Activated B cell treated with CpG ODN at 0.5 μM for 24 hours (primary cell): Measurements from ENCODE around the gene PDK2. TPM values are rescaled to one million over a fixed set of nuclear protein-coding genes. Genes with fewer than 3 reads are reported as not detected.

Source experiments
- ATAC-seq: fragments of 200-7000 bp; cut with Tn5 transposase; one replicate; pipeline ENCODE4 v1.10.0; 2021; ENCODE audit warnings: low read depth, mild to moderate bottlenecking, moderate library complexity
- CTCF ChIA-PET: fragments of 350-600 bp; sonication (Branson Sonifier 250); formaldehyde crosslinking; loops from one replicate; lab custom pipeline; 2021; ENCODE audit warnings: antibody characterized with exemption; lab: Charles Lee
- POLR2A ChIA-PET: fragments of 350-600 bp; sonication (Branson Sonifier 250); formaldehyde crosslinking; loops from one replicate; lab custom pipeline; 2021; ENCODE audit warnings: antibody characterized with exemption; lab: Charles Lee
- DNase-seq: peaks from one replicate; pipeline ENCODE4 v3.0.0; 2022
- H3K27ac Mint-ChIP-seq: one replicate; pipeline ENCODE4 v1.8.0; 2020; ENCODE audit warnings: mixed read lengths
- H3K27me3 Mint-ChIP-seq: one replicate; pipeline ENCODE4 v1.8.0; 2021; ENCODE audit warnings: mixed read lengths
- H3K36me3 Mint-ChIP-seq: one replicate; pipeline ENCODE4 v1.8.0; 2021; ENCODE audit warnings: low read depth, mixed read lengths
- H3K4me1 Mint-ChIP-seq: one replicate; pipeline ENCODE4 v1.8.0; 2021; ENCODE audit warnings: mixed read lengths
- H3K4me3 Mint-ChIP-seq: one replicate; pipeline ENCODE4 v1.8.0; 2020; ENCODE audit warnings: mild to moderate bottlenecking, mixed read lengths
- H3K9me3 Mint-ChIP-seq: one replicate; pipeline ENCODE4 v1.8.0; 2020; ENCODE audit warnings: mixed read lengths
- CTCF ChIP-seq: fragments of 200-600 bp; IDR thresholded peaks from one replicate; pipeline ENCODE4 v1.8.0; 2022; ENCODE audit warnings: antibody characterized with exemption, mild to moderate bottlenecking
- intact Hi-C: fragments of 100-400 bp; cut with micrococcal nuclease; formaldehyde crosslinking; loops from one replicate; pipeline ENCODE4 v1.15.1; 2024
- total RNA-seq: library from RNA; stranded (reverse); gene quantifications from 2 replicates; pipeline ENCODE4 v1.2.3, GENCODE V29; 2022

Gene PDK2
- total RNA-seq, 1 donor from 2014 or later = 15.9 TPM

DNA sequence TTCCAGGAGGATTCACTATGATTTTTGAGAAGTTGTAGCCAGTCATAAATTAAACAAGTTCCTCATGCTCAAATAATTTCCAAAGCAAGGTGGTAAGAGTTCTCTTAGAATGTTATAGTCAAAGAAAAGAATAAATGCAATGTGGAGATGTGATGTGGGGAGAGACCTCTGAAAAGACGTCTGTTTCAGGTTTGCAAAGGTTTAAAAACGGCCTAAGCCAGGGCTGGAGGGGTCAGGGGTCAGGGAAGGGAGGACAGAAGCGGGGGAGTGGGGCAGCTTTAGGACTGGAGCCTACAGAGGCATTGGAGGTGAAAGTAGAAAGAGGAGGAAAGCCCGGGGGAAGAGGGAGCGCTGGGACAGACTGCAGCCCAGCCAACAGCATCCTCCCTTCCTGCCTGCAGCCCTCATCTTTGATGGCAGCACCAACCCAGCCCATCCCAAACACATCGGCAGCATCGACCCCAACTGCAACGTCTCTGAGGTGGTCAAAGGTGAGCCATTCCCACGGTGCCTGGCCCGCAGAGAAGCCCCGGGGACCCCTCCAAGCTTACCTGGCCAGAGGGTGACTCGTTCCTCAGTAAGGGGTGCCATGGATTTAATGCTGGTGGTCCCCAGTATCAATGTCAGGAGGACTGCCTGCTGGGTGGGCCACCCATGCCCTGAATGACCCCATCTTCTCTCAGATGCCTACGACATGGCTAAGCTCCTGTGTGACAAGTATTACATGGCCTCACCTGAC is 11.4 kb downstream of the PDK2 start:
- Mint-ChIP-seq H3K9me3 (no peaks in the 10 kb centered on the region), H3K36me3 (peaks cover 42% of the 10 kb centered on the region), H3K27ac (no peak overlapping the region), H3K4me1 (no peaks in the 10 kb centered on the region), H3K4me3 (no peak overlapping the region), H3K27me3 (no peaks in the 10 kb centered on the region)
- POLR2A ChIA-PET = no interaction called here
- no peak for ATAC-seq
- DNase-seq = no peak
- intact Hi-C loops = no loop called here
- CTCF ChIA-PET = no interaction called here
- TF ChIP-seq CTCF = no peak

GRCh38 chr17:50107790-50108414 is 12.8 kb downstream of the PDK2 start:
- no peak for TF ChIP-seq CTCF
- H3K4me3 Mint-ChIP-seq = no peak overlapping the region
- H3K27ac Mint-ChIP-seq = no peak overlapping the region
- CTCF ChIA-PET = interaction anchor here (1.1 kb wide), 1 partner anchor 14 kb away, joined by 3 read pairs; no protein-coding TSS in a partner anchor
- DNase-seq (no peak), ATAC-seq (no peak)
- intact Hi-C loops = no loop called here
- no peaks in the 10 kb centered on the region for H3K4me1 Mint-ChIP-seq
- no peaks in the 10 kb centered on the region for H3K27me3 Mint-ChIP-seq
- H3K9me3 Mint-ChIP-seq = no peaks in the 10 kb centered on the region
- H3K36me3 Mint-ChIP-seq = peaks cover 42% of the 10 kb centered on the region
- POLR2A ChIA-PET = interaction anchor here (1.1 kb wide), 1 partner anchor 40 kb away, joined by 3 read pairs; no protein-coding TSS in a partner anchor

GRCh38 chr17:50108556-50108955 is 13.4 kb downstream of the PDK2 start:
- CTCF ChIA-PET = no interaction called here

DNA sequence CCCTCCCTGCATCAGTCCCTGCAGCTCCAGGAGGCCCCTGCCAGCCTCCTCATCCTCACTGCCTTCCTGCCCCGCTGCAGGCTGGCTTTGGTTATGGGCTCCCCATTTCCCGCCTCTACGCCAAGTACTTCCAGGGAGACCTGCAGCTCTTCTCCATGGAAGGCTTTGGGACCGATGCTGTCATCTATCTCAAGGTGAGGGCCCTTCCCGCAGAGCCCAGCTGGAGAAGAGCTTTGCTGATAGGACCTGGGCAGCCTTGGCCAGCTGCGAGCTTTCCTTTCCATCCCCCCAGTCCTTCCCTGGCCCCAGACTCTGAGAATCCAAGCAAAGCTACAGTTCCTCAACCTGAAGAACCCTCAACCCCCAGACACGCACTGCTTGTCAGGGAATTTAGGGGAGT is 14.1 kb downstream of the PDK2 start:
- POLR2A ChIA-PET = interaction anchor here (1.1 kb wide), 1 partner anchor 39 kb away, joined by 3 read pairs; no protein-coding TSS in a partner anchor
- Mint-ChIP-seq H3K4me3 (no peak overlapping the region), H3K27ac (no peak overlapping the region), H3K4me1 (no peaks in the 10 kb centered on the region), H3K36me3 (peaks cover 42% of the 10 kb centered on the region), H3K9me3 (no peaks in the 10 kb centered on the region), H3K27me3 (peaks cover 2% of the 10 kb centered on the region)
- TF ChIP-seq CTCF = no peak
- no peak for ATAC-seq
- intact Hi-C loops = no loop called here
- DNase-seq = no peak
- CTCF ChIA-PET = no interaction called here

More at GRCh38 chr17:50108556-50108955, 13.4 kb downstream of the PDK2 start:
- DNase-seq (no peak), ATAC-seq (no peak)
- Mint-ChIP-seq H3K27me3 (peaks cover under 1% of the 10 kb centered on the region), H3K9me3 (no peaks in the 10 kb centered on the region), H3K27ac (no peak overlapping the region), H3K36me3 (peaks cover 42% of the 10 kb centered on the region), H3K4me3 (no peak overlapping the region), H3K4me1 (no peaks in the 10 kb centered on the region)
- POLR2A ChIA-PET = interaction anchor here (1.1 kb wide), 1 partner anchor 40 kb away, joined by 3 read pairs; no protein-coding TSS in a partner anchor
- TF ChIP-seq CTCF = no peak
- intact Hi-C loops = no loop called here

DNA sequence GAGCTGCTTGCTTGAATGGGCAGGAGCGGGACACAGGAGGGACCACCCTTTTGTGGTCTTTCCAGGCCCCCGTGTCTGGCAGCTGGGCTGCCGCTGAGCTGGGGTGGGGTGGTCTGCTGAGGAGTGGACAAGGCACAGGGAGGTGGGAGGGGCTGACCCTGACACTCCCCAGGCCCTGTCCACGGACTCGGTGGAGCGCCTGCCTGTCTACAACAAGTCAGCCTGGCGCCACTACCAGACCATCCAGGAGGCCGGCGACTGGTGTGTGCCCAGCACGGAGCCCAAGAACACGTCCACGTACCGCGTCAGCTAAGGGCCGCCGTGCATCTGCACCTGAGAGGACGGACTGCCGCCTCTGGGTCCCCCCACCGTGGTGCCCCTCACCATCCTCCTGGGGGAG is 14.6 kb downstream of the PDK2 start:
- ChIA-PET POLR2A (no interaction called here), CTCF (no interaction called here)
- peaks cover 42% of the 10 kb centered on the region for H3K36me3 Mint-ChIP-seq
- TF ChIP-seq CTCF = no peak
- H3K27me3 Mint-ChIP-seq = peaks cover 2% of the 10 kb centered on the region
- H3K4me3 Mint-ChIP-seq = no peak overlapping the region
- peaks cover under 1% of the 10 kb centered on the region for H3K4me1 Mint-ChIP-seq
- ATAC-seq (no peak), DNase-seq (no peak)
- intact Hi-C loops = no loop called here
- H3K27ac Mint-ChIP-seq = no peak overlapping the region
- H3K9me3 Mint-ChIP-seq = no peaks in the 10 kb centered on the region
